PC-9 (cell line): ENCODE results near the gene BMS1.

Experiments used
- CTCF ChIP-seq: fragments of 200-600 bp; sonication (generic); conservative IDR thresholded peaks from 2 replicates; pipeline ENCODE4 v1.6.1; 2017; ENCODE audit warnings: mixed run types, antibody characterized with exemption, mild to moderate bottlenecking, moderate library complexity
- EZH2 ChIP-seq: fragments of 200-600 bp; sonication (generic); IDR thresholded peaks from 2 replicates; pipeline ENCODE4 v1.8.0; 2017; ENCODE audit warnings: antibody characterized with exemption, low read depth

DNA sequence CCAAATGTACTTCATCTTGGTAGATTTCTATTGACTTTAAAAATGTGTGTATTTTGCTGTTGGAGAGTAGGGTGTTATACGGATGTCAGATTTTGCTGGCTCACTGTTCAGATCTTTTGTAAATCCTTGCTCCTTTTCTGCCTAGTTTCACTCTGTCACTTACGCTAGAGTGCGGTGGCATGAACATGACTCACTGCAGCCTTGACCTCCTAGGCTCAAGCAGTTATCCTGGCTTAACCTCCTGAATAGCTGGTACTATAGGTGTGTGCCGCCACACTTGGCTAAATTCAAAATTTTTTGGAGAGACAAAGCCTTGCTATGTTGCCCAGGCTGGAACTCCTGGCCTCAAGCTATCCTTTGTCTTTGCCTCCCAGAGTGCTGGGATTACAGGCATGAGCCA lies 29.4 kb downstream of the BMS1 start:
- TF ChIP-seq CTCF (no peak), EZH2 (no peak)
